HEK293 (cell line): Measurements from ENCODE around the gene CDYL.

Source experiments
- SALL2 ChIP-seq: fragments of 450-650 bp; formaldehyde crosslinking; IDR thresholded peaks from 2 replicates; pipeline ENCODE4 v1.5.0; 2017; ENCODE audit warnings: missing biosample characterization, mild to moderate bottlenecking, missing genetic modification characterization, borderline replicate concordance
- ZNF830 ChIP-seq: fragments of 450-650 bp; IDR thresholded peaks from 2 replicates; pipeline ENCODE4 v1.5.0; 2018; ENCODE audit warnings: missing biosample characterization, missing genetic modification characterization, low read depth, mild to moderate bottlenecking, moderate library complexity
- TF ChIP-seq, protein P1 (sequence below): fragments of 450-650 bp; formaldehyde crosslinking; IDR thresholded peaks from 2 replicates; pipeline ENCODE4 v1.5.1; 2016; ENCODE audit warnings: missing biosample characterization, missing genetic modification characterization
- TF ChIP-seq, protein P2 (sequence below): IDR thresholded peaks from 2 replicates; pipeline ENCODE4 v1.6.1; 2011; ENCODE audit warnings: mild to moderate bottlenecking, low read depth, low read length, borderline replicate concordance
- TF ChIP-seq, protein P3 (sequence below): fragments of 450-650 bp; formaldehyde crosslinking; IDR thresholded peaks from 2 replicates; pipeline ENCODE4 v1.5.1; 2016; ENCODE audit warnings: missing biosample characterization, missing genetic modification characterization

DNA sequence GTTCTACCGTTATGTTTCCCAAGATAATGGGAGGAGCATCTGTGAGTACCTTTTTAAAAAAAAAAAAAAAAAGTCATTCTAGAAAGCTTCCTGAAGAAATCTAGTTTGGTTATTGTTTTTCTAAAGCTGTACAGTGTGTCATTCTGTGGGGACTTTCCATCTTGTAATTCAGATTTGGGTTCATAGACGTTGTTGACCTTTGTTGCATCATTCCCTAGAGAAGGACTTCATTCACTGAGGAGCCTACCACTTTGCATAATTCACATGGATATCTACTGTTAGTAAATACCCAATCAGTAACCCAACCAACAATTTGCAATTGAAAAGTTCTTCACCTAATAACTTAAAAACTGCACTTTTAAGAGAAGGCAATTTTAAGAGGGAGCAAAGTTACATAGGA lies 167.5 kb downstream of the CDYL start:
- TF ChIP-seq, protein P1, sequence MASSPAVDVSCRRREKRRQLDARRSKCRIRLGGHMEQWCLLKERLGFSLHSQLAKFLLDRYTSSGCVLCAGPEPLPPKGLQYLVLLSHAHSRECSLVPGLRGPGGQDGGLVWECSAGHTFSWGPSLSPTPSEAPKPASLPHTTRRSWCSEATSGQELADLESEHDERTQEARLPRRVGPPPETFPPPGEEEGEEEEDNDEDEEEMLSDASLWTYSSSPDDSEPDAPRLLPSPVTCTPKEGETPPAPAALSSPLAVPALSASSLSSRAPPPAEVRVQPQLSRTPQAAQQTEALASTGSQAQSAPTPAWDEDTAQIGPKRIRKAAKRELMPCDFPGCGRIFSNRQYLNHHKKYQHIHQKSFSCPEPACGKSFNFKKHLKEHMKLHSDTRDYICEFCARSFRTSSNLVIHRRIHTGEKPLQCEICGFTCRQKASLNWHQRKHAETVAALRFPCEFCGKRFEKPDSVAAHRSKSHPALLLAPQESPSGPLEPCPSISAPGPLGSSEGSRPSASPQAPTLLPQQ (tag by site-specific recombination): no peak
- TF ChIP-seq, protein P2, sequence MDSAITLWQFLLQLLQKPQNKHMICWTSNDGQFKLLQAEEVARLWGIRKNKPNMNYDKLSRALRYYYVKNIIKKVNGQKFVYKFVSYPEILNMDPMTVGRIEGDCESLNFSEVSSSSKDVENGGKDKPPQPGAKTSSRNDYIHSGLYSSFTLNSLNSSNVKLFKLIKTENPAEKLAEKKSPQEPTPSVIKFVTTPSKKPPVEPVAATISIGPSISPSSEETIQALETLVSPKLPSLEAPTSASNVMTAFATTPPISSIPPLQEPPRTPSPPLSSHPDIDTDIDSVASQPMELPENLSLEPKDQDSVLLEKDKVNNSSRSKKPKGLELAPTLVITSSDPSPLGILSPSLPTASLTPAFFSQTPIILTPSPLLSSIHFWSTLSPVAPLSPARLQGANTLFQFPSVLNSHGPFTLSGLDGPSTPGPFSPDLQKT: no peak
- no peak for TF ChIP-seq ZNF830 (tag by site-specific recombination)
- TF ChIP-seq, protein P3, sequence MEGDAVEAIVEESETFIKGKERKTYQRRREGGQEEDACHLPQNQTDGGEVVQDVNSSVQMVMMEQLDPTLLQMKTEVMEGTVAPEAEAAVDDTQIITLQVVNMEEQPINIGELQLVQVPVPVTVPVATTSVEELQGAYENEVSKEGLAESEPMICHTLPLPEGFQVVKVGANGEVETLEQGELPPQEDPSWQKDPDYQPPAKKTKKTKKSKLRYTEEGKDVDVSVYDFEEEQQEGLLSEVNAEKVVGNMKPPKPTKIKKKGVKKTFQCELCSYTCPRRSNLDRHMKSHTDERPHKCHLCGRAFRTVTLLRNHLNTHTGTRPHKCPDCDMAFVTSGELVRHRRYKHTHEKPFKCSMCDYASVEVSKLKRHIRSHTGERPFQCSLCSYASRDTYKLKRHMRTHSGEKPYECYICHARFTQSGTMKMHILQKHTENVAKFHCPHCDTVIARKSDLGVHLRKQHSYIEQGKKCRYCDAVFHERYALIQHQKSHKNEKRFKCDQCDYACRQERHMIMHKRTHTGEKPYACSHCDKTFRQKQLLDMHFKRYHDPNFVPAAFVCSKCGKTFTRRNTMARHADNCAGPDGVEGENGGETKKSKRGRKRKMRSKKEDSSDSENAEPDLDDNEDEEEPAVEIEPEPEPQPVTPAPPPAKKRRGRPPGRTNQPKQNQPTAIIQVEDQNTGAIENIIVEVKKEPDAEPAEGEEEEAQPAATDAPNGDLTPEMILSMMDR (tag by site-specific recombination): no peak
- no peak for TF ChIP-seq SALL2 (tag by site-specific recombination)
